Spleen (tissue), 11 donors: Measurements from ENCODE around the gene PIK3CB. TPM values are rescaled to one million over a fixed set of nuclear protein-coding genes. Genes with fewer than 3 reads are reported as not detected.
"Not testable (repeated sequence)": the region's sequence is repeated elsewhere in the genome, so short reads cannot be mapped to it uniquely, and the experiment has no call there.

ENCODE experiments used
- DNase-seq: peaks from one replicate; pipeline ENCODE4 v3.0.0-alpha.2; 2020
- H3K27ac ChIP-seq, 8 donors: fragments of 200-600 bp; sonication (generic) in 7 of 8; 1 replicate in 4 of 8; 2 replicates in 4 of 8; pipeline versions ENCODE4 v1.5.0 to v1.8.0; 2016 to 2021; ENCODE audit warnings: inconsistent platforms in 4 of 8, mild to moderate bottlenecking in 4 of 8, moderate library complexity in 1 of 8
- H3K27me3 ChIP-seq, 7 donors: fragments of 200-600 bp; sonication (generic) in 6 of 7; replicated peaks in 1 of 7; 1 replicate in 4 of 7; 2 replicates in 3 of 7; pipeline versions ENCODE4 v1.5.0 to v1.8.0; 2016 to 2021; ENCODE audit warnings: inconsistent platforms in 3 of 7, mild to moderate bottlenecking in 1 of 7
- H3K36me3 ChIP-seq, 6 donors: fragments of 200-600 bp; sonication (generic) in 5 of 6; 1 replicate in 4 of 6; 2 replicates in 2 of 6; pipeline versions ENCODE4 v1.5.0 to v1.8.0; 2016 to 2021; ENCODE audit warnings: inconsistent platforms in 2 of 6
- H3K4me1 ChIP-seq, 6 donors: fragments of 200-600 bp; sonication (generic) in 5 of 6; 1 replicate in 3 of 6; 2 replicates in 3 of 6; pipeline versions ENCODE4 v1.5.0 to v1.8.0; 2016 to 2021; ENCODE audit warnings: inconsistent platforms in 3 of 6
- H3K4me3 ChIP-seq, 8 donors: fragments of 200-600 bp; sonication (generic) in 7 of 8; 1 replicate in 4 of 8; 2 replicates in 4 of 8; pipeline versions ENCODE4 v1.5.0 to v1.8.0; 2016 to 2021; ENCODE audit warnings: inconsistent platforms in 4 of 8, mild to moderate bottlenecking in 4 of 8, moderate library complexity in 2 of 8
- H3K9me3 ChIP-seq, 8 donors: fragments of 200-600 bp; sonication (generic) in 7 of 8; 1 replicate in 4 of 8; 2 replicates in 4 of 8; pipeline versions ENCODE4 v1.5.0 to v1.8.0; 2016 to 2021; ENCODE audit warnings: inconsistent platforms in 4 of 8
- POLR2A ChIP-seq, 3 donors: fragments of 450-650 bp; IDR thresholded peaks; one replicate each; pipeline ENCODE4 v1.5.1; 2017; ENCODE audit warnings: antibody characterized with exemption in 3 of 3, mild to moderate bottlenecking in 1 of 3
- POLR2AphosphoS5 ChIP-seq, 3 donors: sonication (generic); formaldehyde crosslinking; IDR thresholded peaks; one replicate each; pipeline ENCODE4 v1.5.1; 2017; ENCODE audit warnings: antibody characterized with exemption in 3 of 3
- WGBS, 5 donors: extraction: QIAGEN DNeasy Blood & Tissue Kit in 3 of 5; methylation state at CpG; one replicate each; pipeline versions ENCODE4 v1.1.5 to v1.1.7; 2013 to 2018; 5-methylcytosine and 5-hydroxymethylcytosine counted together
- intact Hi-C: fragments of 100-400 bp; cut with DNase I; formaldehyde crosslinking; loops from one replicate; pipeline ENCODE4 v1.15.0; 2023; ENCODE audit warnings: low total_unique reads
- polyA plus RNA-seq, 3 donors: library from polyadenylated mRNA; stranded (reverse); fragments of 200-250 nt; gene quantifications; one replicate each; pipeline ENCODE4 v1.2.1, GENCODE V29; 2013
- total RNA-seq, 7 donors: library from RNA; depleted of rRNA in 3 of 7; stranded (reverse); fragments of >200 nt in 3 of 7; fragmentation: NEBNext Ultra II Directional in 4 of 7; extraction: Animal tissue kit (Norgen Biotek cat#: 25700) in 4 of 7; gene quantifications; one replicate each; pipeline versions ENCODE4 v1.1.0 to v1.2.1, GENCODE V29; 2016 to 2021
- TF ChIP-seq, protein P1 (sequence below), 11 experiments: fragments of 200-600 bp in 7 of 11; fragments of 450-650 bp in 4 of 11; sonication (generic) in 4 of 11; IDR thresholded peaks in 8 of 11; conservative IDR thresholded peaks in 3 of 11; 1 replicate in 7 of 11; 2 replicates in 4 of 11; pipeline versions ENCODE4 v1.4.0 to v1.8.0; 2016 to 2021; ENCODE audit warnings: antibody characterized with exemption in 11 of 11, inconsistent platforms in 4 of 11, mild to moderate bottlenecking in 1 of 11
- donor health status: healthy with polysubstance abuse.
- donor health status: DM: no; HTN: no; CAD: no; lungs with moderate emphysema.
- donor health status: DM: no; HTN: no; CAD: no.
- donor health status: Bipolar disorder and iron deficiency.
- donor health status: healthy.
- donor health status: DM: no; HTN: no; CAD: no.
- donor health status: DM: yes; HTN: yes; CAD: no.

PIK3CB gene
- total and polyA plus RNA-seq, 10 donors = 4.6 to 43.8 (median 34.4) TPM

DNA sequence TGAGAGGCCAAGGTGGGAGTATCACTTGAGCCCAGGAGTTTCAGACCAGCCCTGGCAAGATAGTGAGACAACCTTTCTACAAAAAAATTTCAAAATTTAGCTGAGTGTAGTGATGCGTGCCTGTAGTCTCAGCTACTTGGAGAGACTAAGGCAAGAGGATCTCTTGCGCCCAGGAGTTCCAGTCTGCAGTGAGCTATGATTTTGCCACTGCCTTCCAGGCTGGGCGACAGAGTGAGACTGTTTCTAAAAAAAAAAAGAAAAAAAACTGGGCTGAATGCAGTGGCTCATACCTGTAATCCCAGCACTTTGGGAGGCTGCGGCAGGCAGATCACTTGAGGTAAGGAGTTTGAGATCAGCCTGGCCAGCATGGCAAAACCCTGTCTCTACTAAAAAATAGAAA, 14.0 kb upstream of the PIK3CB start:
- H3K9me3 ChIP-seq = no peaks in the 10 kb centered on the region
- DNase-seq = peak; percentile 4
- 94 to 99% (median 95%) methylated on average over 4 of the region's 4 CpGs for WGBS, 5 donors
- H3K4me3 ChIP-seq = no peak overlapping the region
- no peak overlapping the region for H3K27ac ChIP-seq
- TF ChIP-seq POLR2A (IDR thresholded peaks at IDR 0.05) (no peak), POLR2AphosphoS5 (IDR thresholded peaks at IDR 0.05) (no peak)
- TF ChIP-seq, protein P1, sequence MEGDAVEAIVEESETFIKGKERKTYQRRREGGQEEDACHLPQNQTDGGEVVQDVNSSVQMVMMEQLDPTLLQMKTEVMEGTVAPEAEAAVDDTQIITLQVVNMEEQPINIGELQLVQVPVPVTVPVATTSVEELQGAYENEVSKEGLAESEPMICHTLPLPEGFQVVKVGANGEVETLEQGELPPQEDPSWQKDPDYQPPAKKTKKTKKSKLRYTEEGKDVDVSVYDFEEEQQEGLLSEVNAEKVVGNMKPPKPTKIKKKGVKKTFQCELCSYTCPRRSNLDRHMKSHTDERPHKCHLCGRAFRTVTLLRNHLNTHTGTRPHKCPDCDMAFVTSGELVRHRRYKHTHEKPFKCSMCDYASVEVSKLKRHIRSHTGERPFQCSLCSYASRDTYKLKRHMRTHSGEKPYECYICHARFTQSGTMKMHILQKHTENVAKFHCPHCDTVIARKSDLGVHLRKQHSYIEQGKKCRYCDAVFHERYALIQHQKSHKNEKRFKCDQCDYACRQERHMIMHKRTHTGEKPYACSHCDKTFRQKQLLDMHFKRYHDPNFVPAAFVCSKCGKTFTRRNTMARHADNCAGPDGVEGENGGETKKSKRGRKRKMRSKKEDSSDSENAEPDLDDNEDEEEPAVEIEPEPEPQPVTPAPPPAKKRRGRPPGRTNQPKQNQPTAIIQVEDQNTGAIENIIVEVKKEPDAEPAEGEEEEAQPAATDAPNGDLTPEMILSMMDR (IDR thresholded peaks at IDR 0.05 in 8 of 11, conservative IDR thresholded peaks at IDR 0.05 in 3 of 11) = no peak
- H3K27me3 ChIP-seq = no peaks in the 10 kb centered on the region
- intact Hi-C loops = no loop called here
- H3K4me1 ChIP-seq = peaks cover 0 to 11% (median 4%) of the 10 kb centered on the region in 6 donors
- H3K36me3 ChIP-seq = no peaks in the 10 kb centered on the region

DNA sequence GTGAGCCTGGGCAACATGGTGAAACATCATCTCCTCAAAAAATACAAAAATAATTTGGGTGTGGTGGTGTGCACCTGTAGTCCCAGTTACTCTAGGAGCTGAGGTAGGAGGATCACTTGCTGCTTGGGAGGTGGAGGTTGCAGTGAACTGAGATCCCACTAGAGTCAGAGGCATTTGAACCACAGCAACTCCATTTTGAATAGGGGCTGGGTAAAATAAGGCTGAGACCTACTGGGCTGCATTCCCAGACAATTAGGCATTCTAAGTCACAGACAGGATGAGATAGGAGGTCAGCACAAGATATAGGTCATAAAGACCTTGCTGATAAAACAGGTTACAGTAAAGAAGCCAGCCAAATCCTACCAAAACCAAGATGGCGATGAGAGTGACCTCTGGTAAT, 12.1 kb upstream of the PIK3CB start:
- intact Hi-C loops = not testable (repeated sequence)
- WGBS, 5 donors = 91 to 100% (median 94%) methylated on average over 1 of the region's 1 CpG

DNA sequence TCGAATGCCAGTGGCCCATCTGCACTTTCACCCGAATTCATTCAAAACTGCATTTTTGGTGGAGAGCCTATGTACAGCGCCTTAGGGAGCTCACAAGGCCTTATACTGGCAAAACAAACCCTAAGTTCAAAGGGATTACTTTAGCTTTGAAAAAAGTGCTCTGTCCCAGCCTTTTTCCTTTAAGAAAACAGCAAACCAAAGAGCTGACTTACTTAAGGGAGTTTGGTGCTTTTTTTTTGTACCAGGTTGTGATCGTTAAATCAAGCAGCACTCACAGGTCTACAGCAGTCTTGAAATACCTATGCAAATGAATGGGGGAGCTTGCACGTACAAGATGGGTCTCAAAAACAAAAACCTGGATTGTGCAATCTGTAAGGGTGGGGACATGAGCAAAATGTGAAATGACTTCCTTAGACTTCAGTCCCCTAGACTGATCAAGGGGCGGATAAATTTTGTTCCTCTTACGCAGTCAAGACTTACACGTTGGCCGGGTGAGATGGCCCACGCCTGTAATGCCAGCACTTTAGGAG, 11.6 kb upstream of the PIK3CB start:
- TF ChIP-seq POLR2A (IDR thresholded peaks at IDR 0.05) (no peak), POLR2AphosphoS5 (IDR thresholded peaks at IDR 0.05) (no peak)
- TF ChIP-seq, protein P1 (IDR thresholded peaks at IDR 0.05 in 8 of 11, conservative IDR thresholded peaks at IDR 0.05 in 3 of 11) = no peak
- Histone ChIP-seq H3K36me3 (no peaks in the 10 kb centered on the region), H3K4me1 (peaks cover 0 to 21% (median 10%) of the 10 kb centered on the region in 6 donors), H3K9me3 (no peaks in the 10 kb centered on the region), H3K4me3 (no peak overlapping the region), H3K27me3 (no peaks in the 10 kb centered on the region), H3K27ac (no peak overlapping the region)
- intact Hi-C loops = no loop called here
- no peak for DNase-seq
- 63 to 86% (median 75%) methylated on average over 10 of the region's 10 CpGs for WGBS, 5 donors

More for the DNA sequence above, 12.1 kb upstream of the PIK3CB start:
- not testable (repeated sequence) for DNase-seq, H3K36me3 ChIP-seq, H3K27me3 ChIP-seq, H3K9me3 ChIP-seq, H3K4me3 ChIP-seq, H3K27ac ChIP-seq
- peaks cover 0 to 21% (median 10%) of the 10 kb centered on the region in 6 donors for H3K4me1 ChIP-seq

DNA sequence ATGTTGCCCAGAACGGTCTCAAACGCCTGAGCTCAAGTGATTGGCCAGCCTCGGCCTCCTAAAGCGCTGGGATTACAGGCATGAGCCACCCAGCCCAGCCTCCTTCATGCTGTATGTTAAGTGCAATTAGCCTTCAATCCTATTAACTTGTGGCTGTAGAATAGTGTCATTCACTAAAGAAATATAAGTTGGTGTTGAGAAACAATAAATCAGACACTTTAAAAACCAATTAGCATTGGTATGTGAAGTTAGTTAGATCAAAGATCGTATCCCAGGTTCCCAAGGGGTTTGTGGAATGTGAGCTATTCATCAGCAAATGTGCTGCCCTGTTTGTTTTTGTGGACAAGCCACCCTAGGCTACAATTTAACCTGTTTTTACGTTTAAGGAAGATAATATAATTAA, 11.0 kb upstream of the PIK3CB start:
- DNase-seq = no peak
- TF ChIP-seq, protein P1 (IDR thresholded peaks at IDR 0.05 in 8 of 11, conservative IDR thresholded peaks at IDR 0.05 in 3 of 11) = no peak
- no peak for TF ChIP-seq POLR2AphosphoS5 (IDR thresholded peaks at IDR 0.05)
- no peak for TF ChIP-seq POLR2A (IDR thresholded peaks at IDR 0.05)
- intact Hi-C loops = no loop called here
- H3K4me1 ChIP-seq = peaks cover 0 to 21% (median 10%) of the 10 kb centered on the region in 6 donors
- H3K4me3 ChIP-seq = no peak overlapping the region
- H3K27me3 ChIP-seq = no peaks in the 10 kb centered on the region
- H3K36me3 ChIP-seq = no peaks in the 10 kb centered on the region
- WGBS, 5 donors = 74 to 93% (median 83%) methylated on average over 6 of the region's 6 CpGs
- peak overlapping the region in 3 of 8 donors; percentile 44 to 56 (median 54) for H3K27ac ChIP-seq
- H3K9me3 ChIP-seq = no peaks in the 10 kb centered on the region
